MCF 10A (cell line): ENCODE data around the gene WWOX. TPM values are rescaled to one million over a fixed set of nuclear protein-coding genes. Genes with fewer than 3 reads are reported as not detected.

Experiments used
- BruUV-seq: library from RNA; stranded (reverse); fragments of 400-500 nt; replicated peaks from 2 replicates; lab custom pipeline; 2021; lab: Mats Ljungman, UMichigan
- CTCF ChIA-PET: fragments of 300-600 bp; sonication (Branson Sonifier 250); formaldehyde crosslinking; extraction: SDS; loops from one replicate; lab custom pipeline; 2021; ENCODE audit warnings: antibody characterized with exemption, inconsistent platforms; lab: Yijun Ruan, JAX
- POLR2A ChIA-PET: fragments of 300-600, 350-650 bp; sonication (Branson Sonifier 250); formaldehyde crosslinking; extraction: SDS; loops from one replicate; lab custom pipeline; 2020; ENCODE audit warnings: antibody characterized with exemption, inconsistent platforms; lab: Yijun Ruan, JAX
- DNase-seq: peaks from one replicate; pipeline ENCODE4 v3.0.0-alpha.2; 2018; ENCODE audit not compliant: unreplicated experiment
- H3K27ac Mint-ChIP-seq: one replicate; pipeline ENCODE4 v1.8.0; 2022; ENCODE audit warnings: mild to moderate bottlenecking, low read depth, mixed read lengths; ENCODE audit not compliant: unreplicated experiment
- H3K27me3 Mint-ChIP-seq: one replicate; pipeline ENCODE4 v1.8.0; 2022; ENCODE audit warnings: mixed read lengths; ENCODE audit not compliant: insufficient read depth, unreplicated experiment
- H3K36me3 Mint-ChIP-seq: one replicate; pipeline ENCODE4 v1.8.0; 2022; ENCODE audit warnings: mild to moderate bottlenecking, moderate library complexity, mixed read lengths; ENCODE audit not compliant: insufficient read depth, unreplicated experiment
- H3K4me1 Mint-ChIP-seq: one replicate; pipeline ENCODE4 v1.8.0; 2022; ENCODE audit warnings: mixed read lengths; ENCODE audit not compliant: insufficient read depth, unreplicated experiment
- H3K4me3 Mint-ChIP-seq: one replicate; pipeline ENCODE4 v1.8.0; 2022; ENCODE audit warnings: mild to moderate bottlenecking, moderate library complexity, mixed read lengths; ENCODE audit not compliant: unreplicated experiment
- H3K9me3 Mint-ChIP-seq: one replicate; pipeline ENCODE4 v1.8.0; 2022; ENCODE audit warnings: mixed read lengths; ENCODE audit not compliant: unreplicated experiment
- CTCF ChIP-seq: fragments of 200-600 bp; IDR thresholded peaks from one replicate; pipeline ENCODE4 v1.8.0; 2022; ENCODE audit warnings: antibody characterized with exemption, mild to moderate bottlenecking; ENCODE audit not compliant: unreplicated experiment
- intact Hi-C: fragments of 100-400 bp; cut with micrococcal nuclease; formaldehyde crosslinking; loops from 2 replicates; pipeline ENCODE4 v1.14.1; 2022
- total RNA-seq: library from RNA; stranded (reverse); gene quantifications from 2 replicates; pipeline ENCODE4 v1.2.3, GENCODE V29; 2022

Gene WWOX
- total RNA-seq, 1 experiment from 2014 or later, result 18.1 TPM

GRCh38 chr16:78566397-78567073, 467.1 kb downstream of the WWOX start:
- no peaks in the 10 kb centered on the region for H3K9me3 Mint-ChIP-seq
- POLR2A ChIA-PET, result no interaction called here
- no peak for TF ChIP-seq CTCF
- DNase-seq, result no peak
- no peaks in the 10 kb centered on the region for H3K36me3 Mint-ChIP-seq
- H3K4me1 Mint-ChIP-seq, result peaks cover 22% of the 10 kb centered on the region
- no peaks in the 10 kb centered on the region for H3K27me3 Mint-ChIP-seq
- H3K27ac Mint-ChIP-seq, result no peak overlapping the region
- no peak overlapping the region for H3K4me3 Mint-ChIP-seq
- CTCF ChIA-PET, result no interaction called here
- no TSS peak for BruUV-seq
- intact Hi-C loops, result no loop called here

GRCh38 chr16:78570399-78571141, 471.1 kb downstream of the WWOX start:
- CTCF ChIA-PET, result no interaction called here
- intact Hi-C loops, result no loop called here
- no peak for DNase-seq
- H3K4me3 Mint-ChIP-seq, result no peak overlapping the region
- no peaks in the 10 kb centered on the region for H3K27me3 Mint-ChIP-seq
- BruUV-seq, result no TSS peak
- H3K36me3 Mint-ChIP-seq, result no peaks in the 10 kb centered on the region
- no peak overlapping the region for H3K27ac Mint-ChIP-seq
- POLR2A ChIA-PET, result interaction anchor here (0.5 kb wide), 1 partner anchor 54 kb away, joined by 3 read pairs; no protein-coding TSS in a partner anchor
- peaks cover 11% of the 10 kb centered on the region for H3K4me1 Mint-ChIP-seq
- TF ChIP-seq CTCF, result no peak
- no peaks in the 10 kb centered on the region for H3K9me3 Mint-ChIP-seq

GRCh38 chr16:78571434-78571833, 472.0 kb downstream of the WWOX start:
- intact Hi-C loops, result no loop called here
- DNase-seq, result no peak
- H3K27me3 Mint-ChIP-seq, result no peaks in the 10 kb centered on the region
- H3K4me3 Mint-ChIP-seq, result no peak overlapping the region
- BruUV-seq, result no TSS peak
- POLR2A ChIA-PET, result no interaction called here
- H3K4me1 Mint-ChIP-seq, result peaks cover 11% of the 10 kb centered on the region
- H3K27ac Mint-ChIP-seq, result no peak overlapping the region
- no peak for TF ChIP-seq CTCF
- CTCF ChIA-PET, result interaction anchor here (0.6 to 0.8 kb wide), 2 partner anchors 29 to 468 kb away, joined by 3 read pairs; no protein-coding TSS in a partner anchor
- no peaks in the 10 kb centered on the region for H3K9me3 Mint-ChIP-seq
- no peaks in the 10 kb centered on the region for H3K36me3 Mint-ChIP-seq

GRCh38 chr16:78571898-78572358, 472.5 kb downstream of the WWOX start:
- no TSS peak for BruUV-seq
- CTCF ChIA-PET, result interaction anchor here (0.6 to 0.8 kb wide), 2 partner anchors 29 to 467 kb away, joined by 3 read pairs; no protein-coding TSS in a partner anchor
- no peak for DNase-seq
- H3K9me3 Mint-ChIP-seq, result no peaks in the 10 kb centered on the region
- no peaks in the 10 kb centered on the region for H3K36me3 Mint-ChIP-seq
- intact Hi-C loops, result no loop called here
- POLR2A ChIA-PET, result no interaction called here
- H3K27me3 Mint-ChIP-seq, result no peaks in the 10 kb centered on the region
- no peak overlapping the region for H3K4me3 Mint-ChIP-seq
- no peak overlapping the region for H3K27ac Mint-ChIP-seq
- peaks cover 16% of the 10 kb centered on the region for H3K4me1 Mint-ChIP-seq
- no peak for TF ChIP-seq CTCF
